Cerebellar nuclear complex (tissue), 1 donor: ENCODE results near the gene SLC7A11.

Experiments used
- DNase-seq, 2 experiments: peaks; one replicate each; lab custom pipeline; 2025; lab: John Stamatoyannopoulos, UW

SLC7A11 gene

GRCh38 chr4:138205531-138206233 lies 36.5 kb downstream of the SLC7A11 start:
- DNase-seq = no peak

- DNase-seq = no peak
Measured at GRCh38 chr4:138204507-138204906, 37.6 kb downstream of the SLC7A11 start.

- DNase-seq = no peak
Measured at GRCh38 chr4:138202686-138203085, 39.5 kb downstream of the SLC7A11 start.

GRCh38 chr4:138200236-138200590 lies 41.9 kb downstream of the SLC7A11 start:
- no peak for DNase-seq

- DNase-seq = no peak
Measured at GRCh38 chr4:138199568-138200235, 42.4 kb downstream of the SLC7A11 start.

- no peak for DNase-seq
Measured at GRCh38 chr4:138196153-138196552, 46.0 kb downstream of the SLC7A11 start.

GRCh38 chr4:138193963-138194362 lies 48.2 kb downstream of the SLC7A11 start:
- DNase-seq = no peak

- no peak for DNase-seq
Measured at GRCh38 chr4:138192113-138192512, 50.0 kb downstream of the SLC7A11 start.

- no peak for DNase-seq
Measured at GRCh38 chr4:138190452-138190858, 51.7 kb downstream of the SLC7A11 start.

GRCh38 chr4:138189206-138189605 lies 52.9 kb downstream of the SLC7A11 start:
- DNase-seq = no peak

GRCh38 chr4:138188406-138189084 lies 53.6 kb downstream of the SLC7A11 start:
- no peak for DNase-seq

GRCh38 chr4:138185859-138186645 lies 56.1 kb downstream of the SLC7A11 start:
- no peak for DNase-seq

- no peak for DNase-seq
Measured at GRCh38 chr4:138184886-138185285, 57.3 kb downstream of the SLC7A11 start.

- DNase-seq = no peak
Measured at GRCh38 chr4:138182838-138183426, 59.2 kb downstream of the SLC7A11 start.

GRCh38 chr4:138181287-138181686 lies 60.9 kb downstream of the SLC7A11 start:
- no peak for DNase-seq

GRCh38 chr4:138178566-138178965 lies 63.6 kb downstream of the SLC7A11 start:
- no peak for DNase-seq

- no peak for DNase-seq
Measured at GRCh38 chr4:138177278-138177968, 64.7 kb downstream of the SLC7A11 start.

GRCh38 chr4:138174981-138175794 lies 67.0 kb downstream of the SLC7A11 start:
- DNase-seq = no peak

- DNase-seq = no peak
Measured at GRCh38 chr4:138164208-138164607, 77.9 kb downstream of the SLC7A11 start.

GRCh38 chr4:138163171-138163570 lies 79.0 kb downstream of the SLC7A11 start:
- DNase-seq = no peak
